KMS-11 (cell line): ENCODE data around the gene UBE2D1.

Experiments used
- H2AFZ ChIP-seq: fragments of 200-600 bp; sonication (generic); 2 replicates; pipeline ENCODE4 v1.6.1; 2016; ENCODE audit warnings: antibody characterized with exemption, mixed run types, low read depth
- H3K27ac ChIP-seq: fragments of 200-600 bp; sonication (generic); 2 replicates; pipeline ENCODE4 v1.6.1; 2016; ENCODE audit warnings: mild to moderate bottlenecking, mixed run types
- H3K27me3 ChIP-seq: fragments of 200-600 bp; sonication (generic); 2 replicates; pipeline ENCODE4 v1.6.1; 2017; ENCODE audit warnings: mild to moderate bottlenecking, low read depth, mixed run types, moderate library complexity; ENCODE audit not compliant: insufficient read depth
- H3K36me3 ChIP-seq: fragments of 200-600 bp; sonication (generic); 2 replicates; pipeline ENCODE4 v1.6.1; 2017; ENCODE audit warnings: mild to moderate bottlenecking, mixed run types; ENCODE audit not compliant: insufficient read depth
- H3K4me1 ChIP-seq: fragments of 200-600 bp; sonication (generic); 2 replicates; pipeline ENCODE4 v1.6.1; 2016; ENCODE audit warnings: mild to moderate bottlenecking, low read depth, mixed run types; ENCODE audit not compliant: poor library complexity, severe bottlenecking
- H3K4me2 ChIP-seq: fragments of 200-600 bp; sonication (generic); 2 replicates; pipeline ENCODE4 v1.7.0; 2016; ENCODE audit warnings: mild to moderate bottlenecking, mixed run types
- H3K4me3 ChIP-seq: fragments of 200-600 bp; sonication (generic); IDR thresholded peaks from 2 replicates; pipeline ENCODE4 v1.6.1; 2017; ENCODE audit warnings: low read depth, low read length, mixed read lengths; ENCODE audit not compliant: insufficient read depth
- H3K79me2 ChIP-seq: fragments of 200-600 bp; sonication (generic); 2 replicates; pipeline ENCODE4 v1.6.1; 2016; ENCODE audit warnings: low read depth, mixed run types; ENCODE audit not compliant: insufficient read depth
- H3K9ac ChIP-seq: fragments of 200-600 bp; sonication (generic); 2 replicates; pipeline ENCODE4 v1.6.1; 2016; ENCODE audit warnings: mild to moderate bottlenecking, mixed run types
- H4K20me1 ChIP-seq: fragments of 200-600 bp; sonication (generic); 2 replicates; pipeline ENCODE4 v1.6.1; 2016; ENCODE audit warnings: mild to moderate bottlenecking, mixed run types; ENCODE audit not compliant: insufficient read depth
- CTCF ChIP-seq: fragments of 200-600 bp; sonication (generic); conservative IDR thresholded peaks from 2 replicates; pipeline ENCODE4 v1.6.1; 2017; ENCODE audit warnings: low read depth, mild to moderate bottlenecking, antibody characterized with exemption, low read length, moderate library complexity, mixed read lengths

UBE2D1 gene

GRCh38 chr10:58334817-58335305 is at the start of gene UBE2D1:
TSS of gene UBE2D1 (plus strand) at chr10:58335006. CDS start at chr10:58335202, 196 bp downstream.
- no peak within 1 kb of the TSS for H3K27ac ChIP-seq
- H3K36me3 ChIP-seq: no peaks in the 10 kb centered on the region
- H3K27me3 ChIP-seq: no peaks in the 10 kb centered on the region
- H3K4me2 ChIP-seq: peak within 1 kb of the TSS; percentile 52
- no peak for TF ChIP-seq CTCF
- H3K79me2 ChIP-seq: peaks cover 13% of the 10 kb centered on the region; the same call in 1 of the 2 replicates
- H3K4me1 ChIP-seq: peaks cover 7% of the 10 kb centered on the region
- H2AFZ ChIP-seq: peak within 1 kb of the TSS; percentile 86
- H4K20me1 ChIP-seq: no peaks in the 10 kb centered on the region
- no peak within 1 kb of the TSS for H3K4me3 ChIP-seq
- H3K9ac ChIP-seq: peak within 1 kb of the TSS; percentile 70; the same call in 1 of the 2 replicates

GRCh38 chr10:58291538-58292174 is 43.1 kb upstream of the UBE2D1 start:
- no peak overlapping the region for H3K27ac ChIP-seq
- H3K79me2 ChIP-seq: no peaks in the 10 kb centered on the region
- no peak overlapping the region for H3K4me3 ChIP-seq
- peaks cover 13% of the 10 kb centered on the region for H3K4me1 ChIP-seq
- no peak overlapping the region for H3K9ac ChIP-seq
- H4K20me1 ChIP-seq: no peaks in the 10 kb centered on the region
- no peaks in the 10 kb centered on the region for H3K36me3 ChIP-seq
- no peak overlapping the region for H2AFZ ChIP-seq
- peak overlapping the region; percentile 4 for H3K4me2 ChIP-seq
- TF ChIP-seq CTCF: peak; percentile 77
- H3K27me3 ChIP-seq: no peaks in the 10 kb centered on the region

GRCh38 chr10:58293989-58294388 is 40.8 kb upstream of the UBE2D1 start:
- Histone ChIP-seq H4K20me1 (no peaks in the 10 kb centered on the region), H2AFZ (no peak overlapping the region), H3K79me2 (no peaks in the 10 kb centered on the region), H3K9ac (no peak overlapping the region), H3K36me3 (no peaks in the 10 kb centered on the region), H3K4me1 (peaks cover 13% of the 10 kb centered on the region), H3K4me2 (no peak overlapping the region), H3K27me3 (no peaks in the 10 kb centered on the region), H3K4me3 (no peak overlapping the region), H3K27ac (no peak overlapping the region)
- no peak for TF ChIP-seq CTCF

- Histone ChIP-seq H3K27me3 (no peaks in the 10 kb centered on the region), H3K4me3 (no peak overlapping the region), H4K20me1 (no peaks in the 10 kb centered on the region), H2AFZ (no peak overlapping the region), H3K4me2 (no peak overlapping the region), H3K4me1 (no peaks in the 10 kb centered on the region), H3K27ac (no peak overlapping the region), H3K36me3 (no peaks in the 10 kb centered on the region), H3K79me2 (no peaks in the 10 kb centered on the region), H3K9ac (no peak overlapping the region)
- peak; percentile 94 for TF ChIP-seq CTCF
Observed at GRCh38 chr10:58299580-58299979, 35.2 kb upstream of the UBE2D1 start.
